ENCODE data around the gene POLR3G.

DNA sequence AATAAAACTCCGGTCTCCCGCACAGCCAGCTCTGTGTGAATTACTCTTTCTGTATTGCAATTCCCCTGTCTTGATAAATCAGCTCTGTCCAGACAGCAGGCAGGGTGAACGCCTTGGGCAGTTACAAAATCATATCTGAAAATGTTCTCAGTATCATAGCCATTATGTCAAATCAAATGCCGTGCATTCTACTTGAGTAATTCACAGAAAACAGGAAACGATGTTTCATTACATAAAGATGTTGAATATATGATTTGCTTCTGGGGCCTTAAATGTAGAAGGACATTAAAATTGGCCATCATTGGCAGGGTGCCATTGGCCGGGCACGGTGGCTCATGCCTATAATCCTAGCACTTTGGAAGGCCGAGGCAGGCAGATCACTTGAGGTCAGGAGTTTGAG, 8.5 kb downstream of the POLR3G start:
- TF ChIP-seq, protein P1, sequence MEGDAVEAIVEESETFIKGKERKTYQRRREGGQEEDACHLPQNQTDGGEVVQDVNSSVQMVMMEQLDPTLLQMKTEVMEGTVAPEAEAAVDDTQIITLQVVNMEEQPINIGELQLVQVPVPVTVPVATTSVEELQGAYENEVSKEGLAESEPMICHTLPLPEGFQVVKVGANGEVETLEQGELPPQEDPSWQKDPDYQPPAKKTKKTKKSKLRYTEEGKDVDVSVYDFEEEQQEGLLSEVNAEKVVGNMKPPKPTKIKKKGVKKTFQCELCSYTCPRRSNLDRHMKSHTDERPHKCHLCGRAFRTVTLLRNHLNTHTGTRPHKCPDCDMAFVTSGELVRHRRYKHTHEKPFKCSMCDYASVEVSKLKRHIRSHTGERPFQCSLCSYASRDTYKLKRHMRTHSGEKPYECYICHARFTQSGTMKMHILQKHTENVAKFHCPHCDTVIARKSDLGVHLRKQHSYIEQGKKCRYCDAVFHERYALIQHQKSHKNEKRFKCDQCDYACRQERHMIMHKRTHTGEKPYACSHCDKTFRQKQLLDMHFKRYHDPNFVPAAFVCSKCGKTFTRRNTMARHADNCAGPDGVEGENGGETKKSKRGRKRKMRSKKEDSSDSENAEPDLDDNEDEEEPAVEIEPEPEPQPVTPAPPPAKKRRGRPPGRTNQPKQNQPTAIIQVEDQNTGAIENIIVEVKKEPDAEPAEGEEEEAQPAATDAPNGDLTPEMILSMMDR (IDR thresholded peaks at IDR 0.05), result no peak
- TF ChIP-seq POLR2A (IDR thresholded peaks at IDR 0.05), result no peak
